ENCODE measurements around the gene LCAT. TPM values are rescaled to one million over a fixed set of nuclear protein-coding genes. Genes with fewer than 3 reads are reported as not detected.

LCAT gene
- total RNA-seq, 4 donors from 2014 or later = 13.9 to 43.1 (median 22.0) TPM

GRCh38 chr16:67930191-67930590 is 13.7 kb downstream of the LCAT start:
- Histone ChIP-seq H3K4me3 (no peak overlapping the region), H3K4me1 (peaks cover 17 to 52% (median 38%) of the 10 kb centered on the region in 4 donors), H3K9me3 (no peaks in the 10 kb centered on the region), H3K27me3 (no peaks in the 10 kb centered on the region), H3K27ac (replicated peaks in 1 of 4) (no peak overlapping the region), H3K36me3 (peaks cover 11 to 65% (median 61%) of the 10 kb centered on the region in 4 donors)
- DNase-seq (ENCODE audit: extremely low spot score) = no peak
- intact Hi-C loops (cut with DNase I) = no loop called here
- TF ChIP-seq POLR2AphosphoS5 (IDR thresholded peaks at IDR 0.05) (no peak), POLR2A (IDR thresholded peaks at IDR 0.05; ENCODE audit: low read depth) (no peak), EP300 (IDR thresholded peaks at IDR 0.05) (no peak), CTCF (IDR thresholded peaks at IDR 0.05) (no peak)
- 96% methylated on average over 13 of the region's 14 CpGs for WGBS

GRCh38 chr16:67928561-67929364 is 15.2 kb downstream of the LCAT start:
- Histone ChIP-seq H3K27me3 (no peaks in the 10 kb centered on the region), H3K9me3 (no peaks in the 10 kb centered on the region), H3K4me3 (no peak overlapping the region), H3K36me3 (peaks cover 11 to 60% (median 59%) of the 10 kb centered on the region in 4 donors), H3K4me1 (peaks cover 12 to 52% (median 38%) of the 10 kb centered on the region in 4 donors), H3K27ac (replicated peaks in 1 of 4) (no peak overlapping the region)
- 58% methylated on average over 7 of the region's 16 CpGs for WGBS
- no peak for DNase-seq (ENCODE audit: extremely low spot score)
- intact Hi-C loops (cut with DNase I) = loop anchor here (2.0 kb wide), 2 partner anchors 46 to 112 kb away; no protein-coding TSS in a partner anchor
- TF ChIP-seq EP300 (IDR thresholded peaks at IDR 0.05) (no peak), POLR2AphosphoS5 (IDR thresholded peaks at IDR 0.05) (peak; percentile 6 to 35), CTCF (IDR thresholded peaks at IDR 0.05) (peak; percentile 74 to 89 (median 83)), POLR2A (IDR thresholded peaks at IDR 0.05; ENCODE audit: low read depth) (no peak)

- Histone ChIP-seq H3K4me3 (no peak overlapping the region), H3K27ac (replicated peaks in 1 of 4) (no peak overlapping the region), H3K4me1 (peaks cover 16 to 58% (median 44%) of the 10 kb centered on the region in 4 donors), H3K9me3 (no peaks in the 10 kb centered on the region), H3K36me3 (peaks cover 11 to 61% (median 60%) of the 10 kb centered on the region in 4 donors), H3K27me3 (no peaks in the 10 kb centered on the region)
- intact Hi-C loops (cut with DNase I) = loop anchor here (2.0 kb wide), 2 partner anchors 45 to 111 kb away; no protein-coding TSS in a partner anchor
- TF ChIP-seq EP300 (IDR thresholded peaks at IDR 0.05) = no peak
- no peak for TF ChIP-seq POLR2AphosphoS5 (IDR thresholded peaks at IDR 0.05)
- no peak for TF ChIP-seq POLR2A (IDR thresholded peaks at IDR 0.05; ENCODE audit: low read depth)
- no peak for TF ChIP-seq CTCF (IDR thresholded peaks at IDR 0.05)
- no peak for DNase-seq (ENCODE audit: extremely low spot score)
- 91% methylated on average over 6 of the region's 7 CpGs for WGBS
Observed at GRCh38 chr16:67928147-67928546, 15.8 kb downstream of the LCAT start.

GRCh38 chr16:67927131-67927941 is 16.6 kb downstream of the LCAT start:
- no peak for DNase-seq (ENCODE audit: extremely low spot score)
- peak overlapping the region in 1 of 4 donors; percentile 19 for H3K27ac ChIP-seq (replicated peaks in 1 of 4)
- intact Hi-C loops (cut with DNase I) = no loop called here

More at GRCh38 chr16:67927131-67927941, 16.6 kb downstream of the LCAT start:
- peaks cover 11 to 60% (median 55%) of the 10 kb centered on the region in 4 donors for H3K36me3 ChIP-seq
- whole genome bisulfite sequencing = 90% methylated on average over 22 of the region's 22 CpGs
- no peaks in the 10 kb centered on the region for H3K27me3 ChIP-seq
- H3K9me3 ChIP-seq = no peaks in the 10 kb centered on the region
- no peak overlapping the region for H3K4me3 ChIP-seq
- TF ChIP-seq CTCF (IDR thresholded peaks at IDR 0.05) (no peak), POLR2AphosphoS5 (IDR thresholded peaks at IDR 0.05) (no peak), EP300 (IDR thresholded peaks at IDR 0.05) (no peak), POLR2A (IDR thresholded peaks at IDR 0.05; ENCODE audit: low read depth) (no peak)
- peaks cover 25 to 66% (median 52%) of the 10 kb centered on the region in 4 donors for H3K4me1 ChIP-seq

Measured in esophagus muscularis mucosa (tissue), 4 donors.